ENCODE measurements around the gene IGFLR1. TPM values are rescaled to one million over a fixed set of nuclear protein-coding genes. Genes with fewer than 3 reads are reported as not detected.

Gene IGFLR1
- total and polyA plus RNA-seq, 3 donors (not counting 1 experiment from before 2014, with no cell fraction given): 1.4 to 1.9 TPM; not detected in 1

Other genes starting within 250 kb of the IGFLR1 start
- gene DMKN, start 228.8 kb downstream of the IGFLR1 start, total RNA-seq: 100 to 1,000 TPM; 127 to 237 TPM
- 212 TPM for gene DMKN, start 228.8 kb downstream of the IGFLR1 start, polyA plus RNA-seq
- gene SBSN, start 214.1 kb downstream of the IGFLR1 start, total RNA-seq: 1 to 10 TPM in 1 of 2 donors, under 1 TPM in 1; 0.17 to 2.9 TPM
- gene SBSN, start 214.1 kb downstream of the IGFLR1 start, polyA plus RNA-seq: 2.3 TPM
- not detected for gene GAPDHS, start 209.0 kb downstream of the IGFLR1 start, total RNA-seq
- gene GAPDHS, start 209.0 kb downstream of the IGFLR1 start, polyA plus RNA-seq: not detected
- 10 to 100 TPM; 79.4 to 99.0 TPM for gene TMEM147, start 196.8 kb downstream of the IGFLR1 start, total RNA-seq
- 145 TPM for gene TMEM147, start 196.8 kb downstream of the IGFLR1 start, polyA plus RNA-seq
- not detected for gene ATP4A, start 178.8 kb downstream of the IGFLR1 start, total RNA-seq
- gene ATP4A, start 178.8 kb downstream of the IGFLR1 start, polyA plus RNA-seq: not detected
- not detected for gene PMIS2, start 156.3 kb downstream of the IGFLR1 start, total RNA-seq
- not detected for gene PMIS2, start 156.3 kb downstream of the IGFLR1 start, polyA plus RNA-seq
- gene HAUS5, start 129.7 kb downstream of the IGFLR1 start, total RNA-seq: 10 to 100 TPM in 1 of 2 donors, 1 to 10 TPM in 1; 6.5 to 28.0 TPM
- 8.6 TPM for gene HAUS5, start 129.7 kb downstream of the IGFLR1 start, polyA plus RNA-seq
- gene RBM42, start 113.4 kb downstream of the IGFLR1 start, total RNA-seq: 10 to 100 TPM; 40.2 to 78.5 TPM
- 49.1 TPM for gene RBM42, start 113.4 kb downstream of the IGFLR1 start, polyA plus RNA-seq
- under 1 TPM in 1 of 2 donors, not detected in 1; 0.99 TPM for gene ETV2, start 100.7 kb downstream of the IGFLR1 start, total RNA-seq
- gene ETV2, start 100.7 kb downstream of the IGFLR1 start, polyA plus RNA-seq: 0.37 TPM
- gene COX6B1, start 94.1 kb downstream of the IGFLR1 start, total RNA-seq: 100 to 1,000 TPM; 201 to 275 TPM
- gene COX6B1, start 94.1 kb downstream of the IGFLR1 start, polyA plus RNA-seq: 708 TPM
- gene UPK1A, start 75.9 kb downstream of the IGFLR1 start, total RNA-seq: under 1 TPM in 1 of 2 donors, not detected in 1; 0.59 TPM
- gene UPK1A, start 75.9 kb downstream of the IGFLR1 start, polyA plus RNA-seq: 0.83 TPM
- not detected for gene ZBTB32, start 37.9 kb downstream of the IGFLR1 start, total RNA-seq
- not detected for gene ZBTB32, start 37.9 kb downstream of the IGFLR1 start, polyA plus RNA-seq
- gene KMT2B, start 24.4 kb downstream of the IGFLR1 start, total RNA-seq: 10 to 100 TPM; 32.0 to 34.9 TPM
- gene KMT2B, start 24.4 kb downstream of the IGFLR1 start, polyA plus RNA-seq: 14.2 TPM
- 10 to 100 TPM in 1 of 2 donors, 1 to 10 TPM in 1; 4.8 to 23.9 TPM for gene U2AF1L4, start 3.0 kb upstream of the IGFLR1 start, total RNA-seq
- 9.9 TPM for gene U2AF1L4, start 3.0 kb upstream of the IGFLR1 start, polyA plus RNA-seq
- 10 to 100 TPM in 1 of 2 donors, 1 to 10 TPM in 1; 8.7 to 55.4 TPM for gene PSENEN, start 3.2 kb upstream of the IGFLR1 start, total RNA-seq
- 33.7 TPM for gene PSENEN, start 3.2 kb upstream of the IGFLR1 start, polyA plus RNA-seq
- gene LIN37, start 6.1 kb upstream of the IGFLR1 start, total RNA-seq: 10 to 100 TPM; 13.6 to 14.5 TPM
- gene LIN37, start 6.1 kb upstream of the IGFLR1 start, polyA plus RNA-seq: 12.9 TPM
- not detected for gene HSPB6, start 14.6 kb upstream of the IGFLR1 start, total RNA-seq
- gene HSPB6, start 14.6 kb upstream of the IGFLR1 start, polyA plus RNA-seq: not detected
- gene PROSER3, start 15.7 kb upstream of the IGFLR1 start, total RNA-seq: 10 to 100 TPM in 1 of 2 donors, 1 to 10 TPM in 1; 9.7 to 48.3 TPM
- gene PROSER3, start 15.7 kb upstream of the IGFLR1 start, polyA plus RNA-seq: 21.2 TPM
- 10 to 100 TPM in 1 of 2 donors, under 1 TPM in 1; 0.33 to 11.6 TPM for gene ARHGAP33, start 33.1 kb upstream of the IGFLR1 start, total RNA-seq
- gene ARHGAP33, start 33.1 kb upstream of the IGFLR1 start, polyA plus RNA-seq: 8.3 TPM
- gene PRODH2, start 70.4 kb upstream of the IGFLR1 start, total RNA-seq: not detected
- not detected for gene PRODH2, start 70.4 kb upstream of the IGFLR1 start, polyA plus RNA-seq
- gene NPHS1, start 110.1 kb upstream of the IGFLR1 start, total RNA-seq: not detected
- gene NPHS1, start 110.1 kb upstream of the IGFLR1 start, polyA plus RNA-seq: not detected
- gene KIRREL2, start 114.5 kb upstream of the IGFLR1 start, total RNA-seq: not detected
- gene KIRREL2, start 114.5 kb upstream of the IGFLR1 start, polyA plus RNA-seq: 0.02 TPM
- gene APLP1, start 126.1 kb upstream of the IGFLR1 start, total RNA-seq: 1 to 10 TPM; 4.8 to 9.5 TPM
- gene APLP1, start 126.1 kb upstream of the IGFLR1 start, polyA plus RNA-seq: 4.4 TPM
- gene NFKBID, start 158.1 kb upstream of the IGFLR1 start, total RNA-seq: 10 to 100 TPM; 10.4 to 11.5 TPM
- 4.5 TPM for gene NFKBID, start 158.1 kb upstream of the IGFLR1 start, polyA plus RNA-seq
- 1 to 10 TPM in 1 of 2 donors, under 1 TPM in 1; 0.83 to 1.3 TPM for gene HCST, start 160.1 kb upstream of the IGFLR1 start, total RNA-seq
- 0.19 TPM for gene HCST, start 160.1 kb upstream of the IGFLR1 start, polyA plus RNA-seq
- gene TYROBP, start 165.8 kb upstream of the IGFLR1 start, total RNA-seq: not detected
- gene TYROBP, start 165.8 kb upstream of the IGFLR1 start, polyA plus RNA-seq: not detected
- gene LRFN3, start 193.9 kb upstream of the IGFLR1 start, total RNA-seq: 10 to 100 TPM in 1 of 2 donors, 1 to 10 TPM in 1; 4.3 to 13.1 TPM
- gene LRFN3, start 193.9 kb upstream of the IGFLR1 start, polyA plus RNA-seq: 6.4 TPM

Data from mammary epithelial cell (primary cell).